DND-41 (cell line): ENCODE results near the gene CABS1.

Experiments used
- EZH2 ChIP-seq: IDR thresholded peaks from 3 replicates; pipeline ENCODE4 v1.6.1; 2012; ENCODE audit warnings: borderline replicate concordance, low read depth, mild to moderate bottlenecking, moderate library complexity, low read length, inconsistent platforms; ENCODE audit not compliant: severe bottlenecking
- TF ChIP-seq, protein P1 (sequence below): IDR thresholded peaks from 2 replicates; pipeline ENCODE4 v1.5.1; 2012; ENCODE audit warnings: borderline replicate concordance, low read length, moderate library complexity, mild to moderate bottlenecking; ENCODE audit not compliant: poor library complexity, severe bottlenecking; ENCODE audit errors: extremely low read depth

DNA sequence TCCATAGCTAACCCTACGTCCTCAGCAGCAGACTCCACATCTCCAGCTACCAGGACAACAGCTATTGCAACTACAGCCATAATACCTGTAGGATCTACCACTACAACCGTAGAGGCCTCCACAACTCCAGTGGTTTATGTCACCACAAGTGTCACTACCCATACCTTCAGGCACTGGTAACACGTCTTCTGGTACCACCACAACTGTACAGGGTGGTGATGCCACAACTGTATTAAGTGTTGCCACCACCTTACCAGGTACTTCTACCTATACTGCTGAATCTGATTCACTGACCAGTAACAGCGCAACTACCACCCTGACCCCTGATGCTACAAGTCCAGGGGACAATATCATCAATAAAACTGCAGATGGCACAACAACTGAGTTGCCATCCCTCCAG lies 34.6 kb upstream of the CABS1 start:
- TF ChIP-seq EZH2, result no peak
- TF ChIP-seq, protein P1, sequence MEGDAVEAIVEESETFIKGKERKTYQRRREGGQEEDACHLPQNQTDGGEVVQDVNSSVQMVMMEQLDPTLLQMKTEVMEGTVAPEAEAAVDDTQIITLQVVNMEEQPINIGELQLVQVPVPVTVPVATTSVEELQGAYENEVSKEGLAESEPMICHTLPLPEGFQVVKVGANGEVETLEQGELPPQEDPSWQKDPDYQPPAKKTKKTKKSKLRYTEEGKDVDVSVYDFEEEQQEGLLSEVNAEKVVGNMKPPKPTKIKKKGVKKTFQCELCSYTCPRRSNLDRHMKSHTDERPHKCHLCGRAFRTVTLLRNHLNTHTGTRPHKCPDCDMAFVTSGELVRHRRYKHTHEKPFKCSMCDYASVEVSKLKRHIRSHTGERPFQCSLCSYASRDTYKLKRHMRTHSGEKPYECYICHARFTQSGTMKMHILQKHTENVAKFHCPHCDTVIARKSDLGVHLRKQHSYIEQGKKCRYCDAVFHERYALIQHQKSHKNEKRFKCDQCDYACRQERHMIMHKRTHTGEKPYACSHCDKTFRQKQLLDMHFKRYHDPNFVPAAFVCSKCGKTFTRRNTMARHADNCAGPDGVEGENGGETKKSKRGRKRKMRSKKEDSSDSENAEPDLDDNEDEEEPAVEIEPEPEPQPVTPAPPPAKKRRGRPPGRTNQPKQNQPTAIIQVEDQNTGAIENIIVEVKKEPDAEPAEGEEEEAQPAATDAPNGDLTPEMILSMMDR, result no peak
